ENCODE measurements around the gene TENT4A.

DNA sequence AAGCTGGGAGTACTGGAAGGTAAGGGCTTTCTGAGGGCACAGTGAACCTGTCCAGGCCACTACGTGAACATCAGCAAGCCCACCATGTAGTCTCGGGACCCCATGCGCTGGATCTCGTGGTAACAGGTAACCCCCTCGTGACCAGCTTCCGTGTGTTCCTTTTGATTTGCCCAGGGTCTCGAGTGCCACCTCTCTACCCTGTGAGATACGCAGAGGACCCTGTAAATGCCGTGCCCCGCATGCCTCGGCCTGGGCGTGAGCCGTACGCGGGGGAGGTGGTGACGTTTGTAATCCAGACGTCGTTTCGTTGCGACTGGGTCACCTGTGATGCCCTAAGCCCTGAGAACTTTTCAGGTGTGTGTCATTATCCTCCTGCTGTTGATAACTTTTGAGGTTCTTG, 45.5 kb downstream of the TENT4A start:
- TF ChIP-seq MTA3 (IDR thresholded peaks at IDR 0.05; ENCODE audit: borderline replicate concordance, low read length): no peak
- TF ChIP-seq NFYA (IDR thresholded peaks at IDR 0.05; ENCODE audit: borderline replicate concordance, low read depth, low read length): no peak
- TF ChIP-seq HCFC1 (IDR thresholded peaks at IDR 0.05; ENCODE audit: low read length): no peak
- TF ChIP-seq POLR2AphosphoS5 (IDR thresholded peaks at IDR 0.05; ENCODE audit: low read length): no peak
